H1 (cell line): ENCODE results near the gene CFAP61. TPM values are rescaled to one million over a fixed set of nuclear protein-coding genes. Genes with fewer than 3 reads are reported as not detected.

Experiments used
- CREB1 ChIP-seq: IDR thresholded peaks from 2 replicates; pipeline ENCODE4 v1.6.1; 2012; ENCODE audit warnings: inconsistent platforms
- EP300 ChIP-seq, 2 experiments: IDR thresholded peaks; 1 replicate in 1 of 2; 2 replicates in 1 of 2; pipeline ENCODE4 v1.6.1; 2011 to 2012; ENCODE audit warnings: low read depth in 2 of 2, low read length in 2 of 2, mild to moderate bottlenecking in 2 of 2, borderline replicate concordance in 1 of 2, inconsistent platforms in 1 of 2, moderate library complexity in 1 of 2
- KDM1A ChIP-seq: fragments of 200-600, 300-600 bp; sonication (generic); IDR thresholded peaks from 2 replicates; pipeline ENCODE4 v1.7.1; 2016; ENCODE audit warnings: mild to moderate bottlenecking, low read length, borderline replicate concordance
- MAX ChIP-seq: IDR thresholded peaks from 2 replicates; pipeline ENCODE4 v1.6.1; 2012; ENCODE audit warnings: inconsistent platforms
- RBBP5 ChIP-seq: IDR thresholded peaks from 2 replicates; pipeline ENCODE4 v1.7.1; 2012; ENCODE audit warnings: low read depth, mild to moderate bottlenecking, inconsistent platforms, low read length, moderate library complexity, borderline replicate concordance
- TEAD4 ChIP-seq: IDR thresholded peaks from 2 replicates; pipeline ENCODE4 v1.6.1; 2012; ENCODE audit warnings: low read depth, low read length, inconsistent platforms, mixed read lengths
- YY1 ChIP-seq: IDR thresholded peaks from 2 replicates; pipeline ENCODE4 v1.6.1; 2011; ENCODE audit warnings: low read depth, mild to moderate bottlenecking, low read length
- polyA plus RNA-seq, 7 experiments: library from polyadenylated mRNA; depleted of rRNA in 3 of 7; stranded (reverse) in 5 of 7; unstranded in 2 of 7; fragments of >200 nt in 5 of 7; fragments of 200-250 nt in 2 of 7; gene quantifications; 1 replicate in 5 of 7; 2 replicates in 1 of 7; 4 replicates in 1 of 7; pipeline versions ENCODE4 v1.2.1 to v1.2.3, GENCODE V29; 2011 to 2013; ENCODE audit warnings: missing spikeins in 2 of 7, mixed read lengths in 2 of 7
- total RNA-seq: library from RNA; stranded (reverse); fragmentation: NEBNext Ultra II Directional; extraction: Animal tissue kit (Norgen Biotek cat#: 25700); gene quantifications from 2 replicates; pipeline ENCODE4 v1.2.1, GENCODE V29; 2021

Gene CFAP61
- total and polyA plus RNA-seq, 2 of the 8 experiments (the other 6 are each of a cell fraction or from before 2014, with no cell fraction given), result 0.29 to 0.61 TPM

- no peak for TF ChIP-seq EP300 (IDR thresholded peaks at IDR 0.05; ENCODE audit: borderline replicate concordance in 1 of 2, low read depth in 2 of 2, low read length in 2 of 2)
- no peak for TF ChIP-seq MAX
- TF ChIP-seq RBBP5, result no peak
- TF ChIP-seq TEAD4, result no peak
- TF ChIP-seq CREB1, result no peak
- no peak for TF ChIP-seq YY1
- no peak for TF ChIP-seq KDM1A
These were observed 161.3 kb downstream of the CFAP61 start (continued) for GRCh38 chr20:20213526-20214121.
